ENCODE results near the gene SLC22A5.
A peak's percentile ranks its signal among the peaks of the same experiment; 100 is the strongest.
"Not testable (repeated sequence)": the region's sequence is repeated elsewhere in the genome, so short reads cannot be mapped to it uniquely, and the experiment has no call there.

Gene SLC22A5

DNA sequence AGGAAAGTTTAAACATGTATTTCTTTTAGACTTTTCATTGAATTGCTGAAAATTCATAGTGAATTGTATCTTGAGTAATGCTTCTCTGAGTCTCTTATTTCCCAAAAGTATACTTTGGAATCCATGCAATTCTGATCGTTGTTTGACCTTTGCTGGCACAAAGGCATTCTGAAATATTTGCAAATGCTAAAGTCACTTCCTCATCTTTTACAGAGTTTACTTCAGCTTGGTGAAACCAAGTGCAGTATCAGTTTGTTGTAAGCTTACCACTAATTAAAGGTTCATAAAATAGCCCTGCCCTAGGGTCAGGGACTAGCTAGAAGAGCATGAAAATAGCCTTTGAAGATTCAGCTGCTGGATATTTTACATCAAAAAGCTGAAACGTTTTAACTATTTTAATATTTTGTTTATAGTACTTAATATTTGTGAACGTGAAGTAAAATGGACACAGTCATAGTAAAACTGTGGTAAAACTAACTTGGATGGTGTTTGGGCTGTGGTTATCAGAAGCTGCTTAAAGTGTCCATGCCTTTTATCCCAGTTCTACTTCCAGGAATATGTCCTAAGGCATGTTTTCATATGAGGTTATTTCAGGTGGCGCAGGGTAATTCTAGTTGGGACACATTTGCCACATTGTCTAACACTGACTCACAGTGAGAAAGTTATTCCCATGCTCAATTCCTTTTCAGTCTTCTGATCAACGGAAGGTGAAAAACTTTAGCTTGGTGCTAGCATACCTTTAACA, 45.3 kb downstream of the SLC22A5 start:
- DNase-seq (ENCODE audit: low spot score in 2 of 2) (no peak), ATAC-seq (replicated peaks; ENCODE audit: extremely low read depth, poor library complexity, severe bottlenecking) (peak; percentile 11)
- H3K9me3 Mint-ChIP-seq = no peaks in the 10 kb centered on the region
- peaks cover 77% of the 10 kb centered on the region for H3K4me1 Mint-ChIP-seq
- H3K27me3 Mint-ChIP-seq = no peaks in the 10 kb centered on the region
- peak overlapping the region; percentile 98 for H3K27ac Mint-ChIP-seq (ENCODE audit: low read depth)
- peak overlapping the region; percentile 95 for H3K4me3 Mint-ChIP-seq
- H3K36me3 Mint-ChIP-seq (ENCODE audit: insufficient read depth) = peaks cover 43% of the 10 kb centered on the region

DNA sequence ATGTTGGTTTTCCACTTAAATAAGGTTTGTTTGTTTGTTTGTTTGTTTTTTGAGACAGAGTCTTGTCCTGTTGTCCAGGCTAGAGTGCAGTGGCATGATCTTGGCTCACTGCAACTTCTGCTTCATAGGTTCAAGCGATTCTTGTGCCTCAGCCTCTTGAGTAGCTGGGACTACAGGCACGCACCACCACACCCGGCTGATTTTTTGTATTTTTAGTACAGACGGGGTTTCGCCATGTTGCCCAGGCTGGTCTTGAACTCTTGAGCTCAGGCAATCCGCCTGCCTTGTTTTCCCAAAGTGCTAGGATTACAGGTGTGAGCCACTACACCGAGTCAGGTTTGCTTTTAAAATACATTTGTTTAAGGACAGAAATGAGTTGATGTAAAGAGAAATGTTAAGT, 46.0 kb downstream of the SLC22A5 start:
- not testable (repeated sequence) for DNase-seq (ENCODE audit: low spot score in 2 of 2)
- peak overlapping the region; percentile 98 for H3K27ac Mint-ChIP-seq (ENCODE audit: low read depth)
- H3K36me3 Mint-ChIP-seq (ENCODE audit: insufficient read depth) = peaks cover 45% of the 10 kb centered on the region

GRCh38 chr5:132416306-132417009, 46.9 kb downstream of the SLC22A5 start:
- H3K36me3 Mint-ChIP-seq (ENCODE audit: insufficient read depth) = peaks cover 44% of the 10 kb centered on the region
- H3K27ac Mint-ChIP-seq (ENCODE audit: low read depth) = peak overlapping the region; percentile 98
- no peaks in the 10 kb centered on the region for H3K9me3 Mint-ChIP-seq
- peaks cover 91% of the 10 kb centered on the region for H3K4me1 Mint-ChIP-seq
- no peaks in the 10 kb centered on the region for H3K27me3 Mint-ChIP-seq
- DNase-seq (ENCODE audit: low spot score in 2 of 2) (no peak), ATAC-seq (replicated peaks; ENCODE audit: extremely low read depth, poor library complexity, severe bottlenecking) (no peak)
- peak overlapping the region; percentile 75 for H3K4me3 Mint-ChIP-seq

More for the DNA sequence above, 46.0 kb downstream of the SLC22A5 start:
- Mint-ChIP-seq H3K4me1 (peaks cover 84% of the 10 kb centered on the region), H3K4me3 (peak overlapping the region; percentile 95)
- not testable (repeated sequence) for H3K9me3 Mint-ChIP-seq; ATAC-seq (replicated peaks; ENCODE audit: extremely low read depth, poor library complexity, severe bottlenecking); H3K27me3 Mint-ChIP-seq

GRCh38 chr5:132417010-132417439, 47.5 kb downstream of the SLC22A5 start:
- ATAC-seq (replicated peaks; ENCODE audit: extremely low read depth, poor library complexity, severe bottlenecking) (no peak), DNase-seq (ENCODE audit: low spot score in 2 of 2) (no peak)
- Mint-ChIP-seq H3K27me3 (no peaks in the 10 kb centered on the region), H3K4me3 (peak overlapping the region; percentile 75), H3K27ac (ENCODE audit: low read depth) (peak overlapping the region; percentile 98), H3K9me3 (no peaks in the 10 kb centered on the region), H3K36me3 (ENCODE audit: insufficient read depth) (peaks cover 45% of the 10 kb centered on the region), H3K4me1 (peaks cover 89% of the 10 kb centered on the region)

DNA sequence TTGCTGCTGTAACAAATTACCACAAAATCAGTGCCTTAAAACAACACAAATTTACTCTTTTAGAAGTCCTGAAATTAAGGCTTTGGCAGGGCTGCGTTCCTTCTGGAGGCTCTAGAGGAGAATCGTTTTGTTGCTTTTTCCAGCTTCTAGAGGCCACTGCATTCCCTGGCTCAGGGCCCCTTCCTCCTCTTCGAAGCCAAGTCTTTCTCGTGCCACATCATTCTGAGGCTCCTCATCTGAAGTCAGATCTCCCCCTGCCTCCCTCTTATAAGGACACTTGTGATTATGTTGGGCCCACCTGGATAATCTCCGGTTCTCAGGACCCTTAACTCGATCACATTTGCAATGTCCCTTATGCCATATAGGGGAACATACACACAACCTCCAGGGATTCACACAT, 48.0 kb downstream of the SLC22A5 start:
- H3K27ac Mint-ChIP-seq (ENCODE audit: low read depth) = peak overlapping the region; percentile 98
- H3K9me3 Mint-ChIP-seq = no peaks in the 10 kb centered on the region
- DNase-seq (ENCODE audit: low spot score in 2 of 2) = no peak
- H3K27me3 Mint-ChIP-seq = no peaks in the 10 kb centered on the region
- no peak for ATAC-seq (replicated peaks; ENCODE audit: extremely low read depth, poor library complexity, severe bottlenecking)
- H3K4me1 Mint-ChIP-seq = peaks cover 87% of the 10 kb centered on the region
- H3K4me3 Mint-ChIP-seq = peak overlapping the region; percentile 75
- H3K36me3 Mint-ChIP-seq (ENCODE audit: insufficient read depth) = peaks cover 43% of the 10 kb centered on the region

GRCh38 chr5:132417889-132418485, 48.5 kb downstream of the SLC22A5 start:
- ATAC-seq (replicated peaks; ENCODE audit: extremely low read depth, poor library complexity, severe bottlenecking) (no peak), DNase-seq (ENCODE audit: low spot score in 2 of 2) (no peak)
- Mint-ChIP-seq H3K27me3 (no peaks in the 10 kb centered on the region), H3K9me3 (no peaks in the 10 kb centered on the region), H3K36me3 (ENCODE audit: insufficient read depth) (peaks cover 47% of the 10 kb centered on the region), H3K4me1 (peaks cover 87% of the 10 kb centered on the region), H3K27ac (ENCODE audit: low read depth) (peak overlapping the region; percentile 98), H3K4me3 (peak overlapping the region; percentile 75)

GRCh38 chr5:132418881-132419280, 49.4 kb downstream of the SLC22A5 start:
- no peaks in the 10 kb centered on the region for H3K9me3 Mint-ChIP-seq
- no peak for ATAC-seq (replicated peaks; ENCODE audit: extremely low read depth, poor library complexity, severe bottlenecking)
- peaks cover 87% of the 10 kb centered on the region for H3K4me1 Mint-ChIP-seq
- no peaks in the 10 kb centered on the region for H3K27me3 Mint-ChIP-seq
- peak overlapping the region; percentile 98 for H3K27ac Mint-ChIP-seq (ENCODE audit: low read depth)
- peaks cover 54% of the 10 kb centered on the region for H3K36me3 Mint-ChIP-seq (ENCODE audit: insufficient read depth)
- peak overlapping the region; percentile 75 for H3K4me3 Mint-ChIP-seq
- no peak for DNase-seq (ENCODE audit: low spot score in 2 of 2)

- Mint-ChIP-seq H3K36me3 (ENCODE audit: insufficient read depth) (peaks cover 52% of the 10 kb centered on the region), H3K9me3 (no peaks in the 10 kb centered on the region), H3K4me1 (peaks cover 87% of the 10 kb centered on the region), H3K4me3 (peak overlapping the region; percentile 75), H3K27ac (ENCODE audit: low read depth) (peak overlapping the region; percentile 98), H3K27me3 (no peaks in the 10 kb centered on the region)
- no peak for ATAC-seq (replicated peaks; ENCODE audit: extremely low read depth, poor library complexity, severe bottlenecking)
- peak; percentile 47 to 56 for DNase-seq (ENCODE audit: low spot score in 2 of 2)
These were observed 50.3 kb downstream of the SLC22A5 start for GRCh38 chr5:132419502-132420468.

- Mint-ChIP-seq H3K27ac (ENCODE audit: low read depth) (peak overlapping the region; percentile 98), H3K27me3 (no peaks in the 10 kb centered on the region), H3K9me3 (no peaks in the 10 kb centered on the region), H3K36me3 (ENCODE audit: insufficient read depth) (peaks cover 54% of the 10 kb centered on the region), H3K4me1 (peaks cover 93% of the 10 kb centered on the region), H3K4me3 (peak overlapping the region; percentile 75)
- DNase-seq (ENCODE audit: low spot score in 2 of 2) = no peak
- ATAC-seq (replicated peaks; ENCODE audit: extremely low read depth, poor library complexity, severe bottlenecking) = no peak
These were observed 51.3 kb downstream of the SLC22A5 start for GRCh38 chr5:132420706-132421272.

- peak overlapping the region; percentile 98 for H3K27ac Mint-ChIP-seq (ENCODE audit: low read depth)
- H3K27me3 Mint-ChIP-seq = no peaks in the 10 kb centered on the region
- ATAC-seq (replicated peaks; ENCODE audit: extremely low read depth, poor library complexity, severe bottlenecking) (no peak), DNase-seq (ENCODE audit: low spot score in 2 of 2) (no peak)
- peak overlapping the region; percentile 75 for H3K4me3 Mint-ChIP-seq
- H3K9me3 Mint-ChIP-seq = no peaks in the 10 kb centered on the region
- peaks cover 96% of the 10 kb centered on the region for H3K4me1 Mint-ChIP-seq
- peaks cover 53% of the 10 kb centered on the region for H3K36me3 Mint-ChIP-seq (ENCODE audit: insufficient read depth)
These were observed 52.0 kb downstream of the SLC22A5 start for GRCh38 chr5:132421462-132421861.

DNA sequence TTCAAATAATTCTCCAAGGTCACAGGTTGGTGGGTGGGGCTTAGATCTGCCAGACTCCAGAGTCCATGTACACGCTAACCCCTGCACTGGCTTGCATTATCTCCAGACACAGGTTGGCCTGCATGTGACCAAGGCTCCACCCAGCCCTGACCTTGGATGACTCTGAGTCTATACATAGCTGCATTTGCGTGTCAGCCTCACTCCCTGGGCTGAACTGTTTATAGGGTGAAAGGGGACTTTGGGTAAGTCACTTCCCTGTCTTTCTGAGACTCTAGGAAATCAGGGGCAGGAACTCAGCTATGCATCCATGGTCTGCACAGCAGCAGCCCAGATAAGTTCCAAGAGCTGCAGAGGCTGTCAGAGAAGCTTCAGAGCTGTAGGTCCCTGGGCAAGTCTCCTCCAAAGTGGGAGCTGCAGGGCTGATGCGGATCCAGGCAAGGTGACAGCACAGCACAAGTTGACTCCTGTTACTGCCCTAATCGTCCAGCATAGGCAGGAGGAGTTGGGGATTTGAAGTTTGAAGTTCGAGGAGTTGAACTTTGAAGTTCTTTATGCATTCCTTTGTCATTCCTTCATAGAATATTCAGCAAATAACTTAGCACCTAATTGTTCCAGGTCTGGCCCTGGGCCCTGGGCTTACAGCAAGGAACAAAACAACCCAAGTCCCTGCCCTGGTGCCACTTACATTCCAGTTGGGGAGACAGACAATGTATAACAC, 53.4 kb downstream of the SLC22A5 start:
- ATAC-seq (replicated peaks; ENCODE audit: extremely low read depth, poor library complexity, severe bottlenecking) (no peak), DNase-seq (ENCODE audit: low spot score in 2 of 2) (no peak)
- Mint-ChIP-seq H3K4me3 (peak overlapping the region; percentile 44), H3K4me1 (peaks cover 96% of the 10 kb centered on the region), H3K36me3 (ENCODE audit: insufficient read depth) (peaks cover 62% of the 10 kb centered on the region), H3K27ac (ENCODE audit: low read depth) (peak overlapping the region; percentile 56), H3K9me3 (no peaks in the 10 kb centered on the region), H3K27me3 (no peaks in the 10 kb centered on the region)

All from central memory CD8-positive, alpha-beta T cell (primary cell).